HG03175 (cell line): Measurements from ENCODE around the gene TMEM80.

Experiments used
- ATAC-seq: cut with Tn5 transposase; IDR thresholded peaks from one replicate; pipeline ENCODE4 v1.9.1; 2021; ENCODE audit warnings: mild to moderate bottlenecking, moderate library complexity; ENCODE audit not compliant: unreplicated experiment

Gene TMEM80

DNA sequence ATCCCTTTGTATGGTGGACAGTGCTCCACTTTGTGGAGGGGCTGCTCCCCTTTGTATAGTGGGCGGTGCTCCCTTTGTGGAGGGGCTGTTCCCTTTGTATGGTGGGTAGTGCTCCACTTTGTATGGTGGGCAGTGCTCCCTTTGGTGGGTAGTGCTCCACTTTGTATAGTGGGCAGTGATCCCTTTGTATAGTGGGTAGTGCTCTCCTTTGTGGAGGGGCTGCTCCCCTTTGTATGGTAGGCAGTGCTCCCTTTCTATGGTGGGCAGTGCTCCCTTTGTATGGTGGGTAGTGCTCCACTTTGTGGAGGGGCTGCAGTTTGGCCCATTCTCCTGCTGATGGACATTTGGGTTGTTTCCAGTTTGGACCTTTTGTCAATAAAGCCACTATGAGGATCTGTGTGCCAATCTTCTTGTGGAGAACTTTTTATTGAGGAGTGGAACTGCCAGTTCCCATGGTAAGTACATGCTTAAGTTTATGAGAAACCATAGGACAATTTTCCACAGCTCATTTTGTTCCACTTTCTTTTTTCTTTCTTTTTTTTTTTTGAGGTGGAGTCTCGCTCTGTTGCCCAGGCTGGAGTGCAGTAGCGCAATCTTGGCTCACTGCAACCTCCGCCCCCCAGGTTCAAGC lies 47.1 kb downstream of the TMEM80 start:
- no peak for ATAC-seq

DNA sequence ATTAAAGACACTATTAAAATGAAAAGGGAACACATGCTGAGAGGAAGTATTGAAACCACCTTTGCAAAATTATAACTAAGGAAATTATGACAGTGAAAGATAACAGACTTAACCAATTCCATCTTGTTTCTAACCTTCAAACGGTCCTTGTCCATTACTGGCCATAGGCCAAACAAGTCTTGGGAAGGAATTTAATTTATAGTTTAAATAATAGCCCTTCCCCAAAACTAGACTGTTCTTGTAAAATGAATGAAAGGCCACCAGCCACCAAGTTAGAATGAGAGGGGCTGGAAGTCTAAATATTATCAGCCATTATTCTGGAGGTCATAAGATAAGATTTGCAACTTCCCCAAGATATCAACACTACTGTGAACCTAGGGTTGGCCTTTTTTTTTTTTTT lies 49.8 kb downstream of the TMEM80 start:
- ATAC-seq = no peak

DNA sequence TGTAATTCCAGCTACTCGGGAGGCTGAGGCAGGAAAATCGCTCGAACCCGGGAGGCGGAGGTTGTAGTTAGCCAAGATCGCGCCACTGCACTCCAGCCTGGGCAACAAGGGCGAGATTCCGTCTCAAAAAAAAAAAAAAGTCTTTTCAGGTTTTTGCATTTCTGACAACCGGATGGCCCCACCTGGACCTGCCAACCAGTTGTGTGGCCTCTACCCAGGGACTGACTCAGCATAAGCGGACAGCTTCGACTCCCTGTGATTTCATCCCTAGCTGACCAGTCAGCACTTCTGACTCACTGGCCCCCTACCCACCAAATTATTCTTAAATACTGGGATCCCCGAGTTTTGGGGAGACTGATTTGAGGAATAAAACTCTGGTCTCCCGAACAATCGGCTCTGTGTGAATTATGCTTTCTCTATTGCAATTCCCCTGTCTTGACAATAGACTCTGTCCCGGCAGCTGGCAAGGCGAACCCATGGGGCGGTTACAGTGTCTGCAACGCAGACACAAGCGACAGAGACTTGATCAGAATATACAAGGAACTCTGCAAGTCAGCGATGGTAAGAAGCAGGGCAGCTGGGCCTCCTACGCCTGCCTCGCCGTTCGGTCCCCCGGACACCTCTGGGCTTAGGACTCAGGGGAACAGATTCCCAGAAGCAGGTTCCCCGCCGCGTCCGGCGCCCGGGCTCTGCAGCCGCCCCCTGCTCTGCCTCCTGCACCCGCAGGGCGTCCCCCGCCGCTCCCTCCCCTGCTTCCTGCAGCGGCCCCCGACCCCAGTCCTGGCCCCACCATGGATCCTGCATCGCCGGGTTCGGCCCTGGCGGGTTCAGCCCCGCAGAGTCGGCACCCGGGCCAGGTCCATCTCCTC lies 50.9 kb downstream of the TMEM80 start:
- peak; percentile 27 for ATAC-seq

DNA sequence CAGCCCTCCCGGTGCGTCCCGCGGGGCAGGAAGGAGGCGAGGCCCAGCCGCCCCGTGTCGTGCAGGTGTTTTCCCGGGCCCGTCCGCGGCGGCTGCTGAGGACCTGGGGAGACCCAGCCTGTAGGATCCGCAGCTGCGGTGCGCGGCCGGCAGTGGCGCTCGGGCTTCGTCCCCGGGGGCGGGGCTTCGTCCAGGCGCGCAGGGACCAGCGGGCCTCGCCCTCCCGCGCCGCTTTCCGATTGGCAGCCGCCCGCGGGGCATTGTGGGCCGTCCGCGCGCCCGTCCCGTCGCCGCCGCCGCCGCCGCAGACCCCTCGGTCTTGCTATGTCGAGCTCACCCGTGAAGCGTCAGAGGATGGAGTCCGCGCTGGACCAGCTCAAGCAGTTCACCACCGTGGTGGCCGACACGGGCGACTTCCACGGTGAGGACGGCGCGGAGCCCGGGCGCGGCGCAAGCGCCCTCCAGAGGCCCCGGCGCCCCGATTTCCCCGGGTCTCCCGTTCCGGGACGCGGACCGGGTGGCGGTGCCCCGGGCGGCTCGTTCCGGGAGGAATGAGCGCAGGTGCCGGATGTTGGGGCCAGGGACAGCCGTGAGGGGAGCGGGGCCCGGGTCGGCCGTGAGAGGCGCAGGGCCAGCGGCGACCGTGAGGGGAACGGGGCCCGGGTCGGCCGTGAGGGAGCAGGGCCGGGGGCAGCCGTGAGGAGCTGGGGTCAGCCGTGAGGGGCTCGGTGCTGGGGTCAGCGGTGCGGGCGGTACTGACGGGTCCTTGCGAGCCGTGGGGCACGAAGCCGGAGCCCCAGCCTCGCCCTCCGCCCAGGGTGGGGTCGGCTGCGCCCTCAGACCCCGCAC lies 51.8 kb downstream of the TMEM80 start, which contains the start of gene TALDO1:
TALDO1 (plus strand) TSS at position 307 of the 849 bp plus-strand sequence; CDS start at position 325, 18 bp downstream.
- ATAC-seq = peak; percentile 89

DNA sequence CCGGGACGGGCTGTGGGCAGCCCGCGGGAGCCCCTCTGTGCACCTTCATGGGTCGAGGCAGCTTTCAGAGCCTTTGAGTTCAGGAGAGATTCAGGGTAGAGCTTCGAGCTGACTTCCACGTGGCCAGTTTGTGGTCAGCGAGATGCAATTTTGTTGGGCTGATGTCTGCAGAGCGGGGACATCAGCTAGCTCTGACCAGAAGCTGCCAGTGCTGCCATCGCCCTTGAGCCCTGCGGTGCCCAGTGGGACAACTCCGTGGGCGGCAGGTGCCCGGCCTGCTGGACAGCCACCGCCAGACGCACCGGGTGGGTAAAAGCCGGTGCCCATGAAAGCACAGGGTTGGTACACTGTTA lies 52.4 kb downstream of the TMEM80 start:
- no peak for ATAC-seq

DNA sequence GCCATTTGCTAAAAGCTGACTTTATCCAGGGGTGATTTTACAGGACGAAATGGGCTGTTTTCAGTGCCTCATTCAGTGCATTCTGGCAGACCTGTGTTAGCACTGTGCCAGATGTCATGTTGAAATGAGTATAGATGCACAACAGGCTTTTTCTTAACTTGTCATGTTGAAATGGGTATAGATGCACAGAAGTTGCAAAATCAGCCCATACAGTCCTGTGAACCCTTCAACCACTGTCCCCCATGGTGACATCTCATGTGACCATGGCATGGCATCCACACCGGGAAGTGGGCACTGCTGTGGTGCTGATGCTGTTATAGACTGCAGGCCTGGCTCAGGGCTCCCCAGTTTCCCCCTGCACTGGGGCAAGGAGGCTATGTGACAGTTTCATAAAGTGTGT lies 54.1 kb downstream of the TMEM80 start:
- ATAC-seq = no peak
